ENCODE results near the gene IRF1. TPM values are rescaled to one million over a fixed set of nuclear protein-coding genes. Genes with fewer than 3 reads are reported as not detected.

IRF1 gene
- total RNA-seq, 4 donors from 2014 or later: 8.3 to 52.9 (median 13.1) TPM

- 55 to 76% methylated on average over 3 to 6 of the region's 6 CpGs for whole genome bisulfite sequencing, 2 donors
- Histone ChIP-seq H3K36me3 (no peaks in the 10 kb centered on the region), H3K4me3 (no peak overlapping the region), H3K9me3 (no peaks in the 10 kb centered on the region), H3K27ac (no peak overlapping the region), H3K27me3 (no peaks in the 10 kb centered on the region), H3K4me1 (peaks cover 0 to 9% (median 0%) of the 10 kb centered on the region in 3 donors)
- no peak for DNase-seq
- TF ChIP-seq CTCF (IDR thresholded peaks at IDR 0.05): no peak
- no peak for TF ChIP-seq POLR2A (IDR thresholded peaks at IDR 0.05)
- intact Hi-C loops (cut with DNase I): loop anchor here (10.0 kb wide), 1 partner anchor 286 kb away; the partner anchor contains the start of gene SOWAHA
Observed at GRCh38 chr5:132528866-132529634, 38.5 kb upstream of the IRF1 start.

- Histone ChIP-seq H3K9me3 (no peaks in the 10 kb centered on the region), H3K4me3 (no peak overlapping the region), H3K27ac (no peak overlapping the region), H3K4me1 (peaks cover 0 to 9% (median 0%) of the 10 kb centered on the region in 3 donors), H3K36me3 (no peaks in the 10 kb centered on the region), H3K27me3 (no peaks in the 10 kb centered on the region)
- DNase-seq: no peak
- intact Hi-C loops (cut with DNase I): loop anchor here (10.0 kb wide), 1 partner anchor 287 kb away; the partner anchor contains the start of gene SOWAHA
- TF ChIP-seq CTCF (IDR thresholded peaks at IDR 0.05): no peak
- TF ChIP-seq POLR2A (IDR thresholded peaks at IDR 0.05): no peak
- 94 to 97% methylated on average over 2 of the region's 2 CpGs for WGBS, 2 donors
Observed at GRCh38 chr5:132528021-132528420, 37.4 kb upstream of the IRF1 start.

GRCh38 chr5:132526974-132527564, 36.5 kb upstream of the IRF1 start:
- intact Hi-C loops (cut with DNase I): loop anchor here (10.0 kb wide), 1 partner anchor 288 kb away; the partner anchor contains the start of gene SOWAHA
- Histone ChIP-seq H3K27ac (no peak overlapping the region), H3K36me3 (no peaks in the 10 kb centered on the region), H3K4me1 (peaks cover 0 to 9% (median 0%) of the 10 kb centered on the region in 3 donors), H3K4me3 (no peak overlapping the region), H3K9me3 (no peaks in the 10 kb centered on the region), H3K27me3 (no peaks in the 10 kb centered on the region)
- TF ChIP-seq CTCF (IDR thresholded peaks at IDR 0.05) (no peak), POLR2A (IDR thresholded peaks at IDR 0.05) (no peak)
- no peak for DNase-seq
- WGBS, 2 donors: 59 to 63% methylated on average over 8 of the region's 8 CpGs

- H3K4me3 ChIP-seq: no peak overlapping the region
- intact Hi-C loops (cut with DNase I): loop anchor here (10.0 kb wide), 1 partner anchor 288 kb away; the partner anchor contains the start of gene SOWAHA
- H3K36me3 ChIP-seq: no peaks in the 10 kb centered on the region
- no peaks in the 10 kb centered on the region for H3K9me3 ChIP-seq
- no peaks in the 10 kb centered on the region for H3K27me3 ChIP-seq
- no peak for TF ChIP-seq POLR2A (IDR thresholded peaks at IDR 0.05)
- peak; percentile 73 to 82 (median 76) for TF ChIP-seq CTCF (IDR thresholded peaks at IDR 0.05)
- H3K4me1 ChIP-seq: peaks cover 0 to 9% (median 0%) of the 10 kb centered on the region in 3 donors
- 29 to 44% methylated on average over 9 to 10 of the region's 11 CpGs for WGBS, 2 donors
- no peak for DNase-seq
- no peak overlapping the region for H3K27ac ChIP-seq
Observed at GRCh38 chr5:132526290-132526973, 35.9 kb upstream of the IRF1 start.

All from esophagus squamous epithelium (tissue), 5 donors.